NK-92 (cell line): Measurements from ENCODE around the gene ATP2B2.

ENCODE experiments used
- DNase-seq: peaks from one replicate; lab custom pipeline; 2025; ENCODE audit not compliant: unreplicated experiment; lab: John Stamatoyannopoulos, UW

ATP2B2 gene

DNA sequence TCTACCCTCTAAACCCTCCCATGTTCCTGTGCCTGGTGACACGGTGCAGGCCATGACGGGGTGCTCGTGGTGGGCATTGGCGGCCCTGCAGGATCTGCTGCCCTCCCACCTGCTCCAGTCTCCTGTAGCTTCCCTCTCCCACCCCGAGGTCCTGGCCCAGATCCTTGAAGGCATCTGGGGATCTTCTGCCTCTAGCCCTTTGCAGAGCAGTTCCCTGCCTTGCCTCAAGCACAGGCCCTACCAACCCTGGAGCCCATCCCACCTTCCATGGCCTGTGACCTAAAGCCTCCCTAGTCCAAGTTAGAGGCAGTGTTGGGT lies 157.0 kb downstream of the ATP2B2 start:
- DNase-seq, result no peak

DNA sequence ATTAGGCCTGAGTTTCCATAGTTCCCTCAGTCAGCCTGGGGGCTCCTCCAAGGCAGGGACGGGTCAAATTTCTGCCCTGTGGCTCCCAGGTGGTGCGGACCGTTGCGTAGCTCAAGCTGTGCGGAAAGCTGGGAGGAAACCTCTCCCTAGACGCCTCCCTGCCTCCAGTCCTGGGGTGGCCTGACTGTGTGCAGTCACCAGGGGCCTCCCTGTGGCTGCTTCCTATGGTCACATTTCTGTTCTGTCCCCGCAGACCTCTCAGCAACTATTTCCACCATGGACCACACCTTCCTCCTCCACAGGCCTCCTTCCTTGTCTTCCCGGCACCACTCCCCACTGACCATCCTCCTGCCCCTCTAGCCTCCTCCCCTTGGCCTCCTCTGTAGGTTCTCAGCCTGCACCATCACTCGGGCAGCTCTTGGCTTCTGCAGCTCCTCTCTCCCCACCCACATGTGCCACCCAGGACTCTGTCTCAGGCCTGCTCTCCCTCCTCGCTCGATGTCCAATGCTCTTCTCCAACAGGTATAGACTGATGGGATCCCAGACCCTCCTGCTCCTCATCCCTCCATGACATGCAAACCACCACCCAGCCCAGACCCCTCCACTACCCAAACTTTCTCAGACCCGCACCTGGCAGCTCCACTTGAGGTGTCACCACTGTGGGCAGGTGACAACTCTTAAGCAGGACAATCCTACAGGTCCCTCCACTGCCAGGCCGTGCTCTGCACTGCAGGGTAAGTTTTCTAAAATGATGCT lies 157.6 kb downstream of the ATP2B2 start:
- no peak for DNase-seq

- no peak for DNase-seq
Observed at GRCh38 chr3:10345911-10346310, 159.5 kb downstream of the ATP2B2 start.

GRCh38 chr3:10344944-10345575 lies 160.3 kb downstream of the ATP2B2 start:
- DNase-seq, result no peak

DNA sequence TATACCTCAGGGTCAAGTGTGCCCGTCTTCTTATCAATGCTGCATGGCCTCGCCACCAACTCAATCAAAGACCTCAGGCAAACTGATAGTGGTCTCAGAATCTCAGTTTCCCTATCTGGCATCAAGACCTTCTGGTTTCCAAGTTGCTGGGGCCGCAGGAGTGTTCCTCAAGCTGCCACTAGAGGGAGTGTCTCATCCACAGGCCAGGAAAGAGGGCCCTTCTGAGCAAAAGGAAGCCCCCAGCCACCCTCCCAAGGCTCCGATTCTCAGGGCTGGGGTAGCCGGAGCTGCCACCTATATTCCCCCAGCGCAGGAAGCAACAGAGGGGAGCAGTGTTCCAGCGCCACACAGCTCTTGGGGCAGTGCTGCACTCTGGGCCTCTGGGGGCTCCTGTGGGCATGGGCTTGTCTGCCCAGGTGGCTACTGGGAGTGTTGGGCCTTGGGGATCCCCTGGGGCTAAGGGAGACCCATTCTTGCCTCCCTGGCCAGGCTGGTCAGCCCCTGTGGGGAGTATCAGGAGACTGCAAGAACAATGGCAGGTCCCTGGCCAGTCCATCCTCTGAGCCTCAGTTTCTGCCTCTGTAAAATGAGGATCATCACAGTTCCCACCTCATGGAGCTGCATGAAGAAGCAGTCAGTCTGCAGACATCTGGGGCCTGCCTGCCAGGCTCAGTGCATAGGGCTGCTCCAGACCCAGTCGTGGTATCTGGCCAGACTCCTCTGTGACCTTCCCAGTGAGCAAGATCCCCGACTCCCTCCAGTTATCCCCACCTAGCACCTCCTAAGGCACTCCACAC lies 161.0 kb downstream of the ATP2B2 start:
- no peak for DNase-seq

GRCh38 chr3:10343526-10343925 lies 161.9 kb downstream of the ATP2B2 start:
- DNase-seq, result no peak

DNA sequence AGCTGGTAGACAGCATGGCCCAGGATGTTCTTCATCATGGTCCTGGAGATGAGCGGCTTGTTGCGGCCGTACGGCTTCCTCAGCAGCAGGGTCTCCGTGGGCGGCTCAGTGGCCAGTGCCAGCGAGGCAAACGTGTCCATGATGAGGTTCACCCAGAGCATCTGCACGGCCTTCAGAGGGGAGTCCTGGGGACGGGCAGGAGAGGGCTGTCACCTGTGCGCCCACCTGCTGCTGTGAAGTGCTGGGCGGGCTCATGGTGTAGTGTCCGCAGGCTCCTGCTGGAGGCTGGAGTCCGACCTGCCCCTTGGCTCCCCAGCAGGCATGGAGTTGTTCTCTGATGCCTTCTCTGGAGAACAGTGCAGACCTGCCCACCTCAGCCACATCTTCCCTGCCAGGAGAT lies 162.6 kb downstream of the ATP2B2 start:
- DNase-seq, result no peak

DNA sequence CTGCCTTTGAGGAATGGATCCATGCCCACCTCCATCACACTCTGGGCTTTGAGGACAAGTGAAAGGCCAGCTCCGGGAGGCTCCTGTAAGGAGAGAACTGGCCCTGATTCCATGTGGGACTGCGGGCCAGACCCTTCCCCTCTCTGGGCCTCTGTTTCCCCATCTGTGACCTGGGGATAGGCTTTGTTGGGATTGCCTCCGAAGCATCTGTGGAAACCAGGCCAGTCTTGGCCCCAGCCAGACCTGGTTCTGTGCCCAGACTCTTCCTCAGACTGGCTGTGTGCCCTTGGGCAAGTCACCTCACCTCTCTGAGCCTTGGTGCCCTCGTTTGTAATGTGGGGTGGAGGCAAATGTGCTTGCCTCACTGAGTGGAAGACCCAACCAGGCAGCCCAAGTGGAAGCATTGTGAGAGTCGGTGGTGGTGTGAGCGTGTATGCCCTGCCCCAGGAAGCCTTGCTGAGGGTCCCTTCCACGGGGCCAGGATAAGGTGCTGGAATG lies 163.4 kb downstream of the ATP2B2 start:
- no peak for DNase-seq

DNA sequence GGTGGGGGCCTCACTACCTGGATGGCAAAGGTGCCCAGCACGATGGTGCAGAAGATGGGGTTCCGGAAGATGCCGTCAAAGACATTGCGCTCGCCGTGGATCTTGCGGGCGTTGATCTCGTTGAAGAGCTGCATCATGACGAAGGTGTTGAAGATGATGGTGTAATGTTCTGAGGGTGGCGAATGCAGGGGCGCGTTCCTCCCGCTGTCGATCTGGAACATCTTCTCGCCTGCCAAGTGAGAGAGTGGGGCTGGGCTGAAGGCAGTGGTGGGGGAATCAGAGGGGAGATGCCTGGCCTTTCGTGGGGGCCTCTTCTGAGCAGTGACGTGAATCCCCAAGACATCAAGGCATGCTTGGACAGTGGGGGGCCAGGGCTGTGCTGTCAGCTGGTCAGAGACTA lies 164.9 kb downstream of the ATP2B2 start:
- no peak for DNase-seq

DNA sequence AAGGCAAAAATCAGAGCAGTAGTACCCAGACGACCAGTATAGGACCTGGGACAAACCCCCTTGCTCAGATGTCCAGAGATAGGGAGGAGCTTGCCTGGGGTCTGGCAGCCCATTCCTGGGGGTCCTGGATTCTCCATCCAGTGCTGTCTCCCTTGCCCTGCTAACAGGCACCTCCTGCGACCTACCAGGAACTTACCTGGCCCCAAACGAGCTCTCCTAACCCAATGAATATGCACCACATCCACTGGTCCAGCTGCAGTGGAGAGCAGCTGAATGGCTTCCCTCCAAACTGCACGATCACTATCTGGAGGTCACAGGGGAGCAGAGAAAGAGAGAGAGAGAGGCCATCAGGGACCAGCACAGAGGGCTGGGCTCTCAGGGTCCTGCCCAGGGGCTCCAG lies 165.3 kb downstream of the ATP2B2 start:
- DNase-seq, result no peak

DNA sequence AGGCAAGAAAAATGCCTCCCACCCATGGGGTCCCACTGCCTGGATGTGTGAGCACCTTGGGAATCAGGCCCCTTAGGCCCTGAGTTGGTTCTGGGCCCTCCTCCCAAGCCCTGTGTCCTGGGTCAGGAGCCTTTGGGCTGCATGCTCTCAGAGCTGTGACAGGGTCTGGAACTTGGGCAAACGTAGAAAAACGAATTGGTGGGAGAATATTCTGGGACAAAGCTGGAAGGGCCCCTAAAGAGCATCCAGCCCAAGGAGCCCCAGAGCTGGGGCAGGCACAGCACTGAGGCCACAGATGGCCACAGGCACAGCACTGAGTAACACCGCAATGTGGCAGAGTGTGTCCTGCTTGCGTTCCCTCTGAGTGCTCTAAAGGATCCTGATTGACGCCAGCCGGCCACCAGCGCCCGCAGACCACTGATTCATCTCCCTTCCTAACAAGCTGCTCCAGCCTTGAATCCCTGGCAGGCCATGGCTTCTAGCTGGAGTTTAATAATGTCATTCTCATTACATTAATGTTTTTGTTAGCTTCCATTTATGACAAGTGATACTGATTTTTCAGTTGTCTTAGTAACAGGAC lies 165.9 kb downstream of the ATP2B2 start:
- DNase-seq, result no peak

DNA sequence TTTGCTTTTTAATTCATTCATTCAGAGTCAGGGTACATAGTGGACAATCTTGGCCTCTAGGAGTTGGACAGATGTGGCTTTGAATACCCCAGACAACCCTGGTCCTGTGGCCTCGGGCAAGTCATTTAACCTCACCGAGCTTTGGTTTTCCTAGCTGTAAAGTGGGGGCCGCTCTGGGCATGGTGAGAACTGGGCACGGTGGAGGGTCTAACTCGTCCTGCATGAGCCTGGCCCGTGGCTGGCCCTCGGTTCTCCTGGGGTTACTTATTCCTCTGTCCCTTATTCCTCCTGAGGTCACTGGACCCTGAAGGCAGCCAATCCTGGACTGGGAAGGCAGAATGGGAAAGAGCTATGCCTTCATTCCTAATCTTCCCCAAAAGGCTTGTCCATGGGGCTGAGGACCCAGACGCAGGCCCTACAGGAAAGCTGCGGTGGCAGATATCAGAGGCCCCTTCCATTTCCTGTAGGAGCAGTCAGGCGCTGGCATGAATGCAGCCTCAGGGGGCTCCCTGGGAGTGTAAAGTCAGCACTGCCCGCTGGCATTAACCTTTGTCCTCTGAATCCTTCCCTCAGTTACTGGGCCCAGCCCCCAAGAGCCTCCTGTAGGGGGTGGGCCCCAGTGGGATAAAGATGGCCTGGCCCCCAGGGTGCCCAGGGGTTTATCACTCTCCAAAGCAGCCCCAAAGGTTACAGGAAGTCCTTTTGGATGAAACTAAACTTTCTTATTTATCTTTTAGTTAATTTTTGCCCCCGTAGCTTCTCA lies 166.6 kb downstream of the ATP2B2 start:
- no peak for DNase-seq

GRCh38 chr3:10338164-10338470 lies 167.3 kb downstream of the ATP2B2 start:
- DNase-seq, result no peak

GRCh38 chr3:10337323-10338163 lies 167.8 kb downstream of the ATP2B2 start:
- no peak for DNase-seq

GRCh38 chr3:10336761-10337160 lies 168.6 kb downstream of the ATP2B2 start:
- DNase-seq, result no peak

GRCh38 chr3:10335871-10336622 lies 169.3 kb downstream of the ATP2B2 start:
- no peak for DNase-seq

- DNase-seq, result no peak
Observed at GRCh38 chr3:10335190-10335738, 170.1 kb downstream of the ATP2B2 start.

DNA sequence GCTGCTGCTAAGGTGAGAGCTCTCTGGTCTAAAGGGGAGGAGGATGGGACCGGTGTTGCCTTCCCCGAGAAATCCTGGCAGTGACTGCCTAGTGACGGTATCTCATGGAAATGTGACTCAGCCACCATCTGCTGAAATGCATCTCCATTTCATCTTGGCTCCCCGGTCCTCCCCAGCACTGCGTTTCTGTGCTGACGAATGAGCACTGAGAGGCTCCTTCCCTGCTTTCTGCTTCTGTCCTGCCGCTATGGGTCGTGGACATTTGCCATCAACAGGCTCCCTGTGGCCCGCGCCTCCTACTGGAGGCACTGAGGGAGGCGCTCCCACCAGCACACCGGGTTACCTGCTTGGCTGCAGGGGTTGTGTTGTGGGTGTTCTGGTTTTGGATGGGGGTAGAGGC lies 170.9 kb downstream of the ATP2B2 start:
- no peak for DNase-seq

GRCh38 chr3:10334042-10334441 lies 171.3 kb downstream of the ATP2B2 start:
- DNase-seq, result no peak
